Measurements from ENCODE around the gene SNX5. TPM values are rescaled to one million over a fixed set of nuclear protein-coding genes. Genes with fewer than 3 reads are reported as not detected.

SNX5 gene
- total RNA-seq, 1 experiment from 2014 or later: 170 TPM

DNA sequence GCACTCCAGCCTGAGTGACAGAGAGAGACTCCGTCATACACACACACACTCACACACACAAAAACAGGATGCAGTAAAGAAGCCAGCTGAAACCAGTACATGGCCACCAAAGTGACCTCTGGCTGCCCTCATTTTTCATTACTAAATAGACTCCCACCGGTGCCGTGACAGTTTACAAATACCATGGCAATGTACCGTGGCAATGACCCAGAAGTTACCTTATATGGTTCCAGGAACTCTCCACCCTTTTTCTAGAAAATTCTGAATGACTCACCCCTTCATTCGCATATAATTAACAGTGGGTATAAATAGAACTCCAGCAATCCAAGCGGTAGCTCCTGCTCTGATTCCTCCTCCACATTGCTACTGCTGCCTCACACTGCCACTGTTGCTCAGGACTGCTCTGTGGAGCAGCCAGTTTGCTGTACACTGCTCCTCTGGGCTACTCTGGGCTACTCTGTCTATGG, 57.7 kb downstream of the SNX5 start:
- no TSS peak for BruUV-seq (replicated peaks)
- H3K27ac Mint-ChIP-seq (ENCODE audit: low read depth, unreplicated experiment): no peak overlapping the region
- CTCF ChIA-PET: interaction anchor here (0.8 to 2.6 kb wide), 6 partner anchors 9 to 165 kb away, joined by 3 to 16 read pairs (median 6); no protein-coding TSS in a partner anchor

DNA sequence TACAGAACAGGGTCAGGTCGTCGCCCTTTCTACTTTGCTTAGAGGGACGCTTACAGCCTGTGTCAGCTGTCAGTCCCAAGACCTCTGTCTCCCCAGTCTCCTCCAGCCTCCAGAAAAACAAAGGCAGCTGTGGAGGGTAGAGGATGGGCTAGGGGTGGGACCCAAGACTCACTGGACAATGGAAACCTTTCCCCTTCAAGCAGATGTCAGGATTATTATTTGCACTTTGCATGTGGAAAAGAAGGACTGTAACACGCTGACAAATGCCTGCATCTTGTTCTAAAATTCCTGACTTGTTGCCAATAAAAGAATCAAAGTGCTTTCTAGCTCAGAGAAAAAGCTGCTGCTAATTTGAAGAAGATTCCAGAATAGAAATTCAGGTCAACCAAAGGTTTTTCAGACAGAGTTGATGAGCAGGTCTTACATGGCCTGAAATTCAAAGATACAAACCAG, 58.7 kb downstream of the SNX5 start:
- intact Hi-C loops (cut with micrococcal nuclease): no loop called here
- TF ChIP-seq, protein P1, sequence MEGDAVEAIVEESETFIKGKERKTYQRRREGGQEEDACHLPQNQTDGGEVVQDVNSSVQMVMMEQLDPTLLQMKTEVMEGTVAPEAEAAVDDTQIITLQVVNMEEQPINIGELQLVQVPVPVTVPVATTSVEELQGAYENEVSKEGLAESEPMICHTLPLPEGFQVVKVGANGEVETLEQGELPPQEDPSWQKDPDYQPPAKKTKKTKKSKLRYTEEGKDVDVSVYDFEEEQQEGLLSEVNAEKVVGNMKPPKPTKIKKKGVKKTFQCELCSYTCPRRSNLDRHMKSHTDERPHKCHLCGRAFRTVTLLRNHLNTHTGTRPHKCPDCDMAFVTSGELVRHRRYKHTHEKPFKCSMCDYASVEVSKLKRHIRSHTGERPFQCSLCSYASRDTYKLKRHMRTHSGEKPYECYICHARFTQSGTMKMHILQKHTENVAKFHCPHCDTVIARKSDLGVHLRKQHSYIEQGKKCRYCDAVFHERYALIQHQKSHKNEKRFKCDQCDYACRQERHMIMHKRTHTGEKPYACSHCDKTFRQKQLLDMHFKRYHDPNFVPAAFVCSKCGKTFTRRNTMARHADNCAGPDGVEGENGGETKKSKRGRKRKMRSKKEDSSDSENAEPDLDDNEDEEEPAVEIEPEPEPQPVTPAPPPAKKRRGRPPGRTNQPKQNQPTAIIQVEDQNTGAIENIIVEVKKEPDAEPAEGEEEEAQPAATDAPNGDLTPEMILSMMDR (IDR thresholded peaks at IDR 0.05; ENCODE audit: unreplicated experiment): no peak
- CTCF ChIA-PET: interaction anchor here (0.9 to 2.6 kb wide), 3 partner anchors 10 to 15 kb away, joined by 4 to 16 read pairs (median 6); no protein-coding TSS in a partner anchor

More for the DNA sequence above, 57.7 kb downstream of the SNX5 start:
- Mint-ChIP-seq H3K27me3 (ENCODE audit: insufficient read depth, unreplicated experiment) (peaks cover 24% of the 10 kb centered on the region), H3K9me3 (ENCODE audit: unreplicated experiment) (no peaks in the 10 kb centered on the region), H3K4me1 (ENCODE audit: insufficient read depth, unreplicated experiment) (peaks cover 13% of the 10 kb centered on the region), H3K36me3 (ENCODE audit: insufficient read depth, unreplicated experiment) (no peaks in the 10 kb centered on the region), H3K4me3 (ENCODE audit: unreplicated experiment) (no peak overlapping the region)
- DNase-seq (ENCODE audit: unreplicated experiment): peak; percentile 66
- TF ChIP-seq, protein P1 (IDR thresholded peaks at IDR 0.05; ENCODE audit: unreplicated experiment): no peak
- intact Hi-C loops (cut with micrococcal nuclease): no loop called here
- POLR2A ChIA-PET: interaction anchor here (0.5 kb wide), 1 partner anchor 90 kb away, joined by 3 read pairs; no protein-coding TSS in a partner anchor

DNA sequence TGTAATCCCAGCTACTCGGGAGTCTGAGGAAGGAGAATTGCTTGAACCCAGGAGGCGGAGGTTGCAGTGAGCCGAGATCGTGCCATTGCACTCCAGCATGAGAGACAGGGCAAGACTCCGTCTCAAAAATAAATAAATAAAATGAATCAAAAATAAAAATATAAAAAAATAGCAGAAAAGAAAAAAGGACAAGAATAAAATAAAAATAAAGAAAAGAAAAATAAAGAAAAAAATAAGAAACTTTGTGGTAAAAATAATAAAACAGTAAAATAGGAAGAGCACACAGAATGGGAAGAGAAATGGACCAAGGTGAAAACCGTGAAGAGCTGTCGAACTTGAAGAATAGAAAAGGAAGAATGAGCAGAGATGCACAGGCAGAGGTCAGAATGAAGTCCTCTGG, 63.0 kb downstream of the SNX5 start:
- TF ChIP-seq, protein P1 (IDR thresholded peaks at IDR 0.05; ENCODE audit: unreplicated experiment): no peak
- H3K27me3 Mint-ChIP-seq (ENCODE audit: insufficient read depth, unreplicated experiment): no peaks in the 10 kb centered on the region
- no peaks in the 10 kb centered on the region for H3K36me3 Mint-ChIP-seq (ENCODE audit: insufficient read depth, unreplicated experiment)
- H3K4me1 Mint-ChIP-seq (ENCODE audit: insufficient read depth, unreplicated experiment): peaks cover 6% of the 10 kb centered on the region
- no peak overlapping the region for H3K27ac Mint-ChIP-seq (ENCODE audit: low read depth, unreplicated experiment)
- H3K9me3 Mint-ChIP-seq (ENCODE audit: unreplicated experiment): no peaks in the 10 kb centered on the region
- BruUV-seq (replicated peaks): no TSS peak
- POLR2A ChIA-PET: no interaction called here
- DNase-seq (ENCODE audit: unreplicated experiment): no peak
- intact Hi-C loops (cut with micrococcal nuclease): no loop called here
- CTCF ChIA-PET: interaction anchor here (0.6 to 1.5 kb wide), 5 partner anchors 8 to 290 kb away, joined by 3 to 8 read pairs (median 5); no protein-coding TSS in a partner anchor
- H3K4me3 Mint-ChIP-seq (ENCODE audit: unreplicated experiment): no peak overlapping the region

More for the DNA sequence above, 58.7 kb downstream of the SNX5 start:
- DNase-seq (ENCODE audit: unreplicated experiment): no peak
- H3K36me3 Mint-ChIP-seq (ENCODE audit: insufficient read depth, unreplicated experiment): no peaks in the 10 kb centered on the region
- H3K4me3 Mint-ChIP-seq (ENCODE audit: unreplicated experiment): no peak overlapping the region
- H3K27me3 Mint-ChIP-seq (ENCODE audit: insufficient read depth, unreplicated experiment): peaks cover 24% of the 10 kb centered on the region
- H3K9me3 Mint-ChIP-seq (ENCODE audit: unreplicated experiment): no peaks in the 10 kb centered on the region
- POLR2A ChIA-PET: interaction anchor here (0.9 kb wide), 1 partner anchor 50 kb away, joined by 3 read pairs; no protein-coding TSS in a partner anchor
- no TSS peak for BruUV-seq (replicated peaks)
- no peak overlapping the region for H3K27ac Mint-ChIP-seq (ENCODE audit: low read depth, unreplicated experiment)
- H3K4me1 Mint-ChIP-seq (ENCODE audit: insufficient read depth, unreplicated experiment): peaks cover 13% of the 10 kb centered on the region

DNA sequence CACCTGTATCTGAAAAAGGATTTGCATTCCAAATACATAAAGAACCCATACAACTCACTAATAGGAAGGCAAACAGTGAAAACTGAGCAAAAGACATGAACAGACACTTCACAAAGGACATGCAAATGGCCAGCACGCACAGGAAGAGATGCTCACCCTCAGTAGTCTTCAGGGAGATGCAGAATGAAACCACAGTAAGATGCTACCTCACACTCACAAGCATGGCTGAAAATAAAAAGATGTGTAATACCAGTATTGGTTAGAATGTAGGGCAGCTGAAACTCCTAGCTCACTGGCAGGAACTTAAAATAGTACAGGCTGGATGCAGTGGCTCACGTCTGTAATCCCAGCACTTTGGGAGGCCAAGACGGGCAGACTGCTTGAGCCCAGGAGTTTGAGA, 64.6 kb downstream of the SNX5 start:
- TF ChIP-seq, protein P1 (IDR thresholded peaks at IDR 0.05; ENCODE audit: unreplicated experiment): no peak
- Mint-ChIP-seq H3K4me3 (ENCODE audit: unreplicated experiment) (no peak overlapping the region), H3K27me3 (ENCODE audit: insufficient read depth, unreplicated experiment) (no peaks in the 10 kb centered on the region), H3K36me3 (ENCODE audit: insufficient read depth, unreplicated experiment) (no peaks in the 10 kb centered on the region), H3K27ac (ENCODE audit: low read depth, unreplicated experiment) (no peak overlapping the region), H3K4me1 (ENCODE audit: insufficient read depth, unreplicated experiment) (peaks cover 6% of the 10 kb centered on the region), H3K9me3 (ENCODE audit: unreplicated experiment) (no peaks in the 10 kb centered on the region)
- ChIA-PET POLR2A (no interaction called here), CTCF (interaction anchor here (1.0 to 10.7 kb wide), 4 partner anchors 9 to 399 kb away, joined by 3 to 99 read pairs (median 6); partner anchors contain the start of gene RRBP1)
- no peak for DNase-seq (ENCODE audit: unreplicated experiment)
- BruUV-seq (replicated peaks): no TSS peak
- intact Hi-C loops (cut with micrococcal nuclease): no loop called here

All from MCF 10A (cell line).